NCI-H187 treated with DMSO at 0.1 percent for 48 hours (cell line): Measurements from ENCODE around the gene TPM1.
"Not testable (repeated sequence)": the region's sequence is repeated elsewhere in the genome, so short reads cannot be mapped to it uniquely, and the experiment has no call there.

Experiments
- DNase-seq: peaks from one replicate; lab custom pipeline; 2025; lab: John Stamatoyannopoulos, UW

The TPM1 gene

DNA sequence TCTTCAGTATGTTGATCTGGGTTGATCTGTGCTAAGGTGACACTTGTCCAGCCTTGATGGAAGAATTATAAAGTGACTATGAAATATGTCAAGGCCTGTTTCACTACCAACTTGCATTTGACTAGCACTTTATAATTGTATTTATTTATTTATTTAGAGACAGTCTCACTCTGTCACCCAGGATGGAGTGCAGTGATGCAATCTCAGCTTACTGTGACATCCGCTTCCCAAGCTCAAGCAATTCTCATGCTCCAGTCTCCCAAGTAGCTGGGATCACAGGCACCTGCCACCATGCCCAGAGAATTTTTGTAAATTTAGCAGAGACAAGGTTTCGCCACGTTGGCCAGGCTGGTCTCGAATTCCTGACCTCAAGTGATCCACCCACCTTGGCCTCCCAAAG is 53.6 kb downstream of the TPM1 start:
- DNase-seq, result no peak

DNA sequence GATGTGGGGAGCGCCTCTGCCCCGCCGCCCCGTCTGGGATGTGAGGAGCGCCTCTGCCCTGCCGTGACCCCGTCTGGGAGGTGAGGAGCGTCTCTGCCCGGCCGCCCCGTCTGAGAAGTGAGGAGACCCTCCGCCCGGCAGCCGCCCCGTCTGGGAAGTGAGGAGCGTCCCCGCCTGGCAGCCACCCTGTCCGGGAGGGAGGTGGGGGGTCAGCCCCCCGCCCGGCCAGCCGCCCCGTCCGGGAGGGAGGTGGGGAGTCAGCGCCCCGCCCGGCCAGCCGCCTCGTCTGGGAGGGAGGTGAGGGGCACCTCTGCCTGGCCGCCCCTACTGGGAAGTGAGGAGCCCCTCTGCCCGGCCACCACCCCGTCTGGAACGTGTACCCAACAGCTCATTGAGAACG is 56.4 kb downstream of the TPM1 start:
- not testable (repeated sequence) for DNase-seq

DNA sequence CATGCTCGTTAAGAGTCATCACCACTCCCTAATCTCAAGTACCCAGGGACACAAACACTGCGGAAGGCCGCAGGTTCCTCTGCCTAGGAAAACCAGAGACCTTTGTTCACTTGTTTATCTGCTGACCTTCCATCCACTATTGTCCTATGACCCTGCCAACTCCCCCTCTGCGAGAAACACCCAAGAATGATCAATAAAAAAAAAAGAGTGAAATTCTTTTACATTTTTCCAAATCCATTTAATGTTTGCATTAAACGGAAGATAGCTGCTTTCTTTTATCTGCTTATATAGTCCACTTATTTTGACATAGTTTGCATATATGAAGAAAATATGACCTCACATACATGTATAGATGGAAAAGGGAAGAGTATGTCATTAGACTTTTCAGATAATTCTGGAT is 57.0 kb downstream of the TPM1 start:
- DNase-seq, result not testable (repeated sequence)

DNA sequence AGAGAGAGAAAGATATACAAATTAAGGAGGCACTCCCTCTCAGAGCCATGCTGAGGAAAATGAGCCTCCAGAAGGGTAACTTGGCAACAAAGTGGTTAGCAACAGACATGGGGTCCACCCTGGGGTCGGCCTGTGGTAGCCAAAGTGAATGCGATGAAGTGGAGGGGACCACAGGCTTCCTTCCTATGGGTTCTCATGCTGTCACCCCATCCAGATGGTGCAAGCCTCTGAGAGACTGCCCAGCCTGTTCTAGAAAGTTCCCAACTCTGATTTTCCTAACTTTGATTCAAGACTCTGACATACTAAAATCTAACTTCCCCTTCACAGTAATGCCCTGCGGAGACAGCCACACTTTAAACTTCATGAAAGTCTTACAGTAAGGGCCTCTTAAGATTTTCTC is 60.9 kb downstream of the TPM1 start:
- no peak for DNase-seq

DNA sequence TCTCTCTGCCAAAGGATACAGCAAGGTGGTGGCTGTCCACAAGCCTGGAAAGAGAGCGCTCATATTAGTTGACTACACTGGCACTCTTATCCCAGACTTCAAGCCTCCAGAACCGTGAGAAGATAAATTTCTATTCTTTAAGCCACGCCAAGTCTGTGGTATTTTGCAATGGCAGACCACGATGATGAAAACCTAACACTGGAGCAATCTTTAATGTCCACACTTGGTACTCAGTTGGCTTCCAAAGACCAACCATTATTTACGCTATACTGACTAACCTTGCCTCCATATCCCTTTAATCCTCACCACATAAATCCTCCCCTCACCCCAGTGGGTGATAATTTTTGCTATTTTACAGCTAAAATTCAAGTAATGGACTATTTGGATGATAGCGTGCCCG is 62.2 kb downstream of the TPM1 start:
- DNase-seq, result no peak

DNA sequence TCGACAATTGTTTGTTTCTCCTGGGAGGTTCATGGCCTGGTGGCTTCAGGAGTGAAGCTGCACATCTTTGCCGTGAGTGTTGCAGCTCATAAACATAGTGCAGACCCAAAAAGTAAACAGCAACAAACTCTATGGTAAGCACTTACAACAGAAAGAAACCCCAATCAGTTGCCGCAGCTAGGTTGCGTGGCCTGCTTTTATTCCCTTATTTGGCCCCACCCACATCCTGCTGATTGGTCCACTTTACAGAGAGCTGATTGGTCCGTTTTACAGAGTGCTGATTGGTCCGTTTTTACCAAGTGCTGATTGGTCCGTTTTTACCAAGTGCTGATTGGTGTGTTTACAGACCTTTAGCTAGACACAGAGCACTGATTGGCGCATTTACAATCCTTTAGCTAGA is 62.8 kb downstream of the TPM1 start:
- DNase-seq, result not testable (repeated sequence)

DNA sequence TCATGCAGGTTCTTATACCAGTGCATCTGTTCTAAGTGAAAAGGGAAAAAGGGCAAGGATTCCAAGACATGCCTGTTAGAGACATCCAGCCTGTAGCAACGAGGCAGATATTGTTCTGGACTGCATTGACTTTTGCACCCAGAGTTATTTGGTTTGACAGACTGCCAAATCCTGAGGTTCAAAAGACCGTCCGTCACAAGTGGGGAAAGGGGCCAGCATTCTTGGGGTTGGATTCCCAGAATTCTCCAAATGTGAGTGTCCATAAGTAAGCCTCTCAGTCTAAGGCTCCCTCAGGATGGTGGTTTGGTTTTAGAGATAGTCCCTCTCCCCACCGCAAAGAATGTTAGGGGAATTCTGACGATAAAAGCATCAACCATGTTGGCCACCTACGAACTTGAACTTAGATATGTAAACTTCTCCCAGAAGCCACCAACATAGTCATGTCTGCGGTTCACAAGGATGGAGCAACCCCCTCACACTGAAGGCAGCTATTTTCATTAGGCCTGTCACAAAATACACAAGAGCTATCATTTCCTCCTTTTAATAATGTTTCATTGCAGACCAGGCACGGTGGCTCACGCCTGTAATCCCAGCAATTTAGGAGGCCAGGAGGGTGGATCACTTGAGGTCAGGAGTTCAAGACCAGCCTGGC is 65.5 kb downstream of the TPM1 start:
- no peak for DNase-seq

DNA sequence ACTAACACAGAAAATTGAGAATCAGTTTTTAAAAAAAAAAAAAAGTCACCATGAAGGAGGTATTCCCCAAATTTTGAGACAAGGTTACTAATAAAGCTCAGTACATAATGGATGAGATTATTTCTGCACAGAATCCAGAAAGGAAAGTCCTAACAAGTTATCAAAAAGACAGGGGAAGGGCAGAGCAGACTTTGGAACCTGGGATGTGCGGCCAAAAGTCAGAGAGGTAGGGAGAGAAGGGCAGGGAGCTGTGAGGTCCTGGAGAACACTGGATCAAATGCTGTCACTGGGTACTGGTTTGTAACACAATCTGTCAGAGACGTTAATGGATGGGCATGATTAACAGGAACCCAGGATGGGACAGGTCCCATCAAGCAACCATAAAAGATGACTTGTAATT is 67.0 kb downstream of the TPM1 start:
- DNase-seq, result no peak

DNA sequence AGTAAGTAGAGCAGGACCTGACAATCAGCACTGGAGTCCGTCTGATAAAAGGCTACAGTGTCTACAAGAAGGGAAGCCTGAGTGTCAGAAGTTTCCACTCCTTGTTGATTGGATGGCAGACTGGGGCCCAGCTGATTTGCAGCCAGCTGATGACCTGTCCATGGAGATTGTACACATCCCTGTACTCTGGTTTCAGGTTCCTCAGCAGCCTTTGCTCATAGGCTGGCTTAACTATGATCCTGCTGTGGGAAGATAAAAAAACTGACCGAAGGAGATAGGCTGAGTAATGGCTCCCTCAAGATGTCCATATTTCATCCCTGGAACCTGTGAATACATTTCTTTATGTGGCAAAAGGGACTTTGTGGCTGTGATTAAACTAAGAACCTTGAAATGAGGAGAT is 67.4 kb downstream of the TPM1 start:
- no peak for DNase-seq

DNA sequence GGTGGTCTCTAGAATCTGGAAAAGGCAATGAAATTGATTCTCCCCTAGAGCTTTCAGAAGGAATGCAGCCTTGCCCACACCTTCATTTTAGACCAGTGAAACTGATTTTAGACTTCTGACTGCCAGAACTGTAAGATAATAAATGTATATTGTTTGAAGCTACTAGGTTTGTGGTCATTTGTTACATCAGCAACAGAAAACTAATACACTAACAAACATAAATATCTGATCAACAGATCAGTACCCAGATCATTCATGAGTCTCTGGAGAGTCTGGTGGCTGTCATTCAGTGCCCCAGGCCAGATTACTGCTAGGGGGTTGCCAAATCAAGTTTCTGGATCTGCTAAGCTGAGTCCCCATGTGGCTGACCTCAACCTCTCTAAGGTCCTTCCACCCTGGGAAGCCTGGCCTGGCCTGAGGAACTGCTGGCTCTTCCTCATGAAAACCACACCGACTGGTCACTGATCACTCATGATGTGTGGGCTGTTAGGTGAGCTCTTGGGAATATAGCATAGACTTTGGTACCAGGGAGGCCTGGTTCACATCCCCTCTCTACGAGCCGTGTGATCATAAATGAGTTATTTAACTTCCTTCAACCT is 68.0 kb downstream of the TPM1 start:
- DNase-seq, result no peak

DNA sequence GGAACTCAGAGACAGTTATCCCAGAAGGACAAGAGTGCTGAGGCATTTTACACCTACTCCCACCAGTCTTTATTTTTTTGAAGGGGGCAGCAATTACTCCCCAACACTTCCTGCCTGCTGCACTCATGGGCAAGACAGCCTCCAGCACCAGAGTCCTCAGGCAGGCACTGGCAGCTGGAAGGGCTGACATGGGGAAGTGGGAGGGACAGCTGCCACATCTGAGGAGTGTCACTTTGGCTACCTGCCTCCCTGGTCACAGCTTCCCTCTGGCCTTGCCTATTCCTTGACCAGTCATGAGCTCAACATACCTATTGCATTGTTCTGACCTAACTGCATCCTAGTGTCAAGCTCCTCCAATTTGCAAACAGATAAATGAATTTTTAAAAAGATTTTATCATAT is 68.9 kb downstream of the TPM1 start:
- DNase-seq, result no peak

DNA sequence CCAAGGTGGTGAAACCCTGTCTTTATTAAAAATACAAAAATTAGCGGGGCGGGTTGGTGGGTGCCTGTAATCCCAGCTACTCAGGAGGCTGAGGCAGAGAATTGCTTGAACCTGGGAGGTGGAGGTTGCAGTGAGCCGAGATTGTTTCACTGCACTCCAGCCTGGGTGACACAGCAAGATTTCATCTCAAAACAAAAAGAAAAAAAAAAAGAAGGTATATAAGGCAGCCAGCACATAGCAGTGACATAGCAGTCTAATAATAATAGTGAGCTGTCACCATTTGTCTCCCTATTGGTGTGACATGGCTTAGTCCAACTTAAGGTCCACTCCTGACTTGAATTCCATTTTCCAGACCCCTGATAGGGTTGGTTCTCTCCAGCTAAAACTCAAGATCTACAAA is 70.3 kb downstream of the TPM1 start:
- no peak for DNase-seq

DNA sequence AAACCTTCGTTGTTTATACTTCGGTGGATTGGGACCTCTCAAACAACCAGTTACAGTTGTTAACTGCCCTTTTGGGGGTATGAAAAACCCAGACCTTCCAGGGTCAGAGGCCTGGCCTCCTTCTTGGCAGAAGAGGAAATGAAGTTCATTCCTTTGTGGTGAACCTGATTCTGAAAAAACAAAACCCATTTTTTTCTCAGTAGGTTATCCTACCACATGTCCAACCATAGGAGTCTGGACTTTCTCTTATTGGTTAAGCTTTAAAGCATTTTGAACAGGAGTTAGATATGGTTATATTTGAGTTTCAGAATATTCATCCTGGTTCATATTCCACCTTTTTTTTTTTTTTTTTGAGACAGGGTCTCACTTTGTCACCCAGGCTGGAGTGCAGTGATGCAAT is 71.9 kb downstream of the TPM1 start:
- no peak for DNase-seq
